K562 (cell line): ENCODE measurements around the gene PRDX6. TPM values are rescaled to one million over a fixed set of nuclear protein-coding genes. Genes with fewer than 3 reads are reported as not detected.

Experiments used
- HNRNPLL ChIP-seq: fragments of 200-400 bp; formaldehyde crosslinking; IDR thresholded peaks from 2 replicates; pipeline ENCODE4 v1.6.1; 2017; ENCODE audit warnings: low read length, low read depth, mild to moderate bottlenecking; ENCODE audit not compliant: poor library complexity, severe bottlenecking
- LCOR ChIP-seq: sonication (generic); formaldehyde crosslinking; IDR thresholded peaks from 2 replicates; pipeline ENCODE4 v1.8.0; 2022; ENCODE audit warnings: mild to moderate bottlenecking, missing genetic modification reagents
- MGA ChIP-seq: fragments of 450-650 bp; IDR thresholded peaks from 2 replicates; pipeline ENCODE4 v1.6.1; 2016; ENCODE audit warnings: mild to moderate bottlenecking, moderate library complexity
- RNF2 ChIP-seq: sonication (generic); IDR thresholded peaks from 2 replicates; pipeline ENCODE4 v1.6.1; 2016
- SMARCE1 ChIP-seq: fragments of 450-650 bp; IDR thresholded peaks from 2 replicates; pipeline ENCODE4 v1.7.1; 2016; ENCODE audit warnings: mild to moderate bottlenecking
- SNAPC5 ChIP-seq: fragments of 250-450 bp; sonication (Bioruptor Pico); IDR thresholded peaks from 2 replicates; pipeline ENCODE4 v1.8.0; 2021; ENCODE audit warnings: moderate library complexity, mild to moderate bottlenecking, inconsistent platforms
- SRSF9 ChIP-seq: fragments of 200-400 bp; formaldehyde crosslinking; IDR thresholded peaks from 2 replicates; pipeline ENCODE4 v1.6.1; 2017; ENCODE audit warnings: low read depth, low read length, borderline replicate concordance
- STAT6 ChIP-seq: sonication (generic); formaldehyde crosslinking; IDR thresholded peaks from 2 replicates; pipeline ENCODE4 v1.8.1; 2023; ENCODE audit warnings: mild to moderate bottlenecking, missing genetic modification reagents
- ZNF197 ChIP-seq: fragments of 200-800 bp; sonication (Bioruptor generic); IDR thresholded peaks from 2 replicates; pipeline ENCODE4 v1.6.1; 2016; ENCODE audit warnings: low read depth, missing genetic modification characterization, missing compliant biosample characterization
- ZNF584 ChIP-seq: fragments of 200-800 bp; sonication (Bioruptor generic); IDR thresholded peaks from 2 replicates; pipeline ENCODE4 v1.6.1; 2016; ENCODE audit warnings: low read depth, mild to moderate bottlenecking, missing genetic modification characterization, missing compliant biosample characterization
- ZNF766 ChIP-seq: fragments of 200-800 bp; sonication (Bioruptor generic); conservative IDR thresholded peaks from 2 replicates; pipeline ENCODE4 v1.6.1; 2016; ENCODE audit warnings: missing genetic modification characterization, missing compliant biosample characterization
- polyA plus RNA-seq, 8 experiments: library from polyadenylated mRNA; depleted of rRNA in 4 of 8; stranded (reverse) in 5 of 8; unstranded in 3 of 8; fragments of >200 nt; fragmentation: Nextera tagmentation in 2 of 8; fragmentation: Illumina TruSeq in 1 of 8; extraction: Ambion mirVana in 2 of 8; extraction: Trizol in 1 of 8; gene quantifications; 2 replicates each; pipeline versions ENCODE4 v1.2.1 to v1.2.3, GENCODE V29; 2011 to 2014; ENCODE audit warnings: inconsistent platforms in 1 of 8, missing spikeins in 1 of 8
- total RNA-seq, 7 experiments: library from RNA; depleted of rRNA in 6 of 7; stranded (reverse); fragments of >200 nt in 6 of 7; fragmentation: Illumina TruSeq in 2 of 7; extraction: Trizol in 2 of 7; gene quantifications; 2 replicates each; pipeline versions ENCODE4 v1.2.1 to v1.2.3, GENCODE V29; 2011 to 2021; ENCODE audit warnings: low replicate concordance in 1 of 7

PRDX6 gene
- total and polyA plus RNA-seq, 9 of the 15 experiments (the other 6 are each of a cell fraction or from before 2014, with no cell fraction given), result 277 to 1,082 (median 610) TPM

- TF ChIP-seq LCOR, result peak; percentile 53; the same call in 1 of the 2 replicates
- TF ChIP-seq HNRNPLL, result peak; percentile 61
- peak; percentile 59; the same call in 1 of the 2 replicates for TF ChIP-seq ZNF197 (CRISPR knock-in tag)
- TF ChIP-seq RNF2, result peak; percentile 56
- peak; percentile 80; the same call in 1 of the 2 replicates for TF ChIP-seq ZNF766 (CRISPR knock-in tag)
- TF ChIP-seq MGA, result peak; percentile 93
- 0 out of 2 replicates have a peak, but pooled peaks have one; percentile 23 for TF ChIP-seq STAT6 (CRISPR knock-in tag)
- TF ChIP-seq ZNF584 (CRISPR knock-in tag), result no peak
- peak; percentile 81 for TF ChIP-seq SMARCE1
- no peak for TF ChIP-seq SNAPC5
- TF ChIP-seq SRSF9, result no peak
Observed at GRCh38 chr1:173429471-173430402, 47.4 kb upstream of the PRDX6 start (continued).
